Loucy (cell line): Measurements from ENCODE around the gene ANKRD13C.

ENCODE experiments used
- H2AFZ ChIP-seq: fragments of 200-600 bp; sonication (generic); 2 replicates; pipeline ENCODE4 v1.6.0; 2016; ENCODE audit warnings: antibody characterized with exemption, mild to moderate bottlenecking, low read length, moderate library complexity
- H3F3A ChIP-seq: fragments of 200-600 bp; 2 replicates; pipeline ENCODE4 v1.6.0; 2016; ENCODE audit warnings: antibody characterized with exemption, low read depth, mild to moderate bottlenecking
- H3K27me3 ChIP-seq: fragments of 200-600 bp; sonication (generic); 2 replicates; pipeline ENCODE4 v1.6.1; 2014; ENCODE audit warnings: low read length, mild to moderate bottlenecking; ENCODE audit not compliant: insufficient read depth, poor library complexity, severe bottlenecking
- H3K36me3 ChIP-seq: fragments of 200-600 bp; sonication (generic); 2 replicates; pipeline ENCODE4 v1.6.1; 2016; ENCODE audit warnings: low read length; ENCODE audit not compliant: insufficient read depth
- H3K4me1 ChIP-seq: fragments of 200-600 bp; sonication (generic); 2 replicates; pipeline ENCODE4 v1.5.1; 2014; ENCODE audit warnings: low read length, mild to moderate bottlenecking; ENCODE audit not compliant: insufficient read depth, poor library complexity, severe bottlenecking
- H3K4me2 ChIP-seq: fragments of 200-600 bp; sonication (generic); 2 replicates; pipeline ENCODE4 v1.6.0; 2014; ENCODE audit warnings: antibody characterized with exemption, low read length, low read depth, mild to moderate bottlenecking; ENCODE audit not compliant: poor library complexity, severe bottlenecking
- H3K4me3 ChIP-seq: fragments of 200-600 bp; sonication (generic); 2 replicates; pipeline ENCODE4 v1.5.1; 2014; ENCODE audit warnings: low read length, mild to moderate bottlenecking, mixed read lengths; ENCODE audit not compliant: poor library complexity, severe bottlenecking
- H3K79me2 ChIP-seq: fragments of 200-600 bp; sonication (generic); 2 replicates; pipeline ENCODE4 v1.6.1; 2014; ENCODE audit warnings: low read length; ENCODE audit not compliant: insufficient read depth
- H3K9ac ChIP-seq: fragments of 200-600 bp; sonication (generic); 2 replicates; pipeline ENCODE4 v1.6.0; 2014; ENCODE audit warnings: mild to moderate bottlenecking, low read depth, low read length, moderate library complexity; ENCODE audit not compliant: poor library complexity, severe bottlenecking
- H3K9me2 ChIP-seq: fragments of 200-600 bp; sonication (generic); replicated peaks from 2 replicates; pipeline ENCODE4 v1.6.1; 2016; ENCODE audit warnings: low read depth, low read length, mixed read lengths
- H3K9me3 ChIP-seq: fragments of 200-600 bp; sonication (generic); 2 replicates; pipeline ENCODE4 v1.6.1; 2014; ENCODE audit warnings: mild to moderate bottlenecking, antibody characterized with exemption, low read length, low read depth; ENCODE audit not compliant: insufficient read depth
- H4K20me1 ChIP-seq: fragments of 200-600 bp; sonication (generic); 2 replicates; pipeline ENCODE4 v1.6.0; 2014; ENCODE audit warnings: antibody characterized with exemption, low read length, mild to moderate bottlenecking; ENCODE audit not compliant: insufficient read depth, poor library complexity, severe bottlenecking
- CTCF ChIP-seq: fragments of 200-600 bp; sonication (generic); conservative IDR thresholded peaks from 2 replicates; pipeline ENCODE4 v1.5.1; 2014; ENCODE audit warnings: mild to moderate bottlenecking, antibody characterized with exemption, low read length
- EZH2phosphoT487 ChIP-seq: fragments of 200-600 bp; IDR thresholded peaks from 2 replicates; pipeline ENCODE4 v1.6.1; 2018; ENCODE audit warnings: antibody characterized with exemption, mild to moderate bottlenecking, moderate library complexity, borderline replicate concordance

ANKRD13C gene

GRCh38 chr1:70360321-70360720, 5.8 kb upstream of the ANKRD13C start:
- no peaks in the 10 kb centered on the region for H3K9me2 ChIP-seq
- peak overlapping the region; percentile 56 for H3K4me3 ChIP-seq
- H3K4me1 ChIP-seq, result peaks cover 58% of the 10 kb centered on the region
- peaks cover 24% of the 10 kb centered on the region for H3K79me2 ChIP-seq
- no peak overlapping the region for H3K9ac ChIP-seq
- H2AFZ ChIP-seq, result no peak overlapping the region
- peak overlapping the region; percentile 59 for H3K4me2 ChIP-seq
- H3F3A ChIP-seq, result peaks cover 12% of the 10 kb centered on the region
- H3K27me3 ChIP-seq, result no peaks in the 10 kb centered on the region
- H3K9me3 ChIP-seq, result no peaks in the 10 kb centered on the region
- no peaks in the 10 kb centered on the region for H4K20me1 ChIP-seq
- no peak for TF ChIP-seq EZH2phosphoT487
- no peak for TF ChIP-seq CTCF
- no peaks in the 10 kb centered on the region for H3K36me3 ChIP-seq

GRCh38 chr1:70358921-70359564, 4.5 kb upstream of the ANKRD13C start:
- H3K9ac ChIP-seq, result peak overlapping the region; percentile 12
- H3K79me2 ChIP-seq, result peaks cover 36% of the 10 kb centered on the region
- H3F3A ChIP-seq, result peaks cover 8% of the 10 kb centered on the region; the same call in 1 of the 2 replicates
- no peaks in the 10 kb centered on the region for H4K20me1 ChIP-seq
- no peaks in the 10 kb centered on the region for H3K36me3 ChIP-seq
- no peaks in the 10 kb centered on the region for H3K9me3 ChIP-seq
- H3K4me3 ChIP-seq, result peak overlapping the region; percentile 56
- no peaks in the 10 kb centered on the region for H3K9me2 ChIP-seq
- H2AFZ ChIP-seq, result no peak overlapping the region
- no peaks in the 10 kb centered on the region for H3K27me3 ChIP-seq
- peaks cover 52% of the 10 kb centered on the region for H3K4me1 ChIP-seq
- TF ChIP-seq EZH2phosphoT487 (no peak), CTCF (no peak)
- H3K4me2 ChIP-seq, result peak overlapping the region; percentile 59

DNA sequence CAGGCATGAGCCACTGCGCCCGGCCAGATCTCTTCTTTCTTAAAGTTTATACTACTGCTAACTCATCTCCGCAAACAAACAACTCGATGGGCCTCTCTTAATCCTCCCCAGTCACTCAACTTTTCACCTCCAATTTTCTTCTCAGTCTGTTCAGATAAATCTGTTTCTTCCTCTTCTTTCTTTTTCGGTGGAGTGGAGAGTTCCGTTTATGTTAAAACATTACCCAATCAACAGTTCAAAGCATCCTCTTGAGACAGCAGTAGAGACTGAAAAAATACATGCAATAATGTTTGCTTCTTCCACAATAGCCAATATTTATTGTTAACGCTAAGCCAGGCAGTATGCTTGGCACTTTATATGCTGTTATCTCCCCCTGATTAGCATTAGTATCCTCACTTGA, 1.4 kb upstream of the ANKRD13C start:
- no peaks in the 10 kb centered on the region for H3K27me3 ChIP-seq
- peak overlapping the region; percentile 86 for H3K9ac ChIP-seq
- no peaks in the 10 kb centered on the region for H3F3A ChIP-seq
- H3K36me3 ChIP-seq, result no peaks in the 10 kb centered on the region
- peaks cover 66% of the 10 kb centered on the region for H3K79me2 ChIP-seq
- no peaks in the 10 kb centered on the region for H3K9me3 ChIP-seq
- H3K4me1 ChIP-seq, result peaks cover 38% of the 10 kb centered on the region
- peaks cover 18% of the 10 kb centered on the region for H4K20me1 ChIP-seq
- H3K4me2 ChIP-seq, result peak overlapping the region; percentile 71
- peak overlapping the region; percentile 82 for H3K4me3 ChIP-seq
- no peaks in the 10 kb centered on the region for H3K9me2 ChIP-seq
- TF ChIP-seq EZH2phosphoT487 (no peak), CTCF (no peak)
- no peak overlapping the region for H2AFZ ChIP-seq
